H9 (cell line): Measurements from ENCODE around the gene TBC1D4. TPM values are rescaled to one million over a fixed set of nuclear protein-coding genes. Genes with fewer than 3 reads are reported as not detected.

Experiments
- DNase-seq: peaks from one replicate; pipeline ENCODE4 v3.0.0-alpha.2; 2017
- H2AFZ ChIP-seq: one replicate; pipeline ENCODE4 v1.6.1; 2013; ENCODE audit warnings: mild to moderate bottlenecking, low read length, control low read depth, moderate library complexity
- H2AK5ac ChIP-seq: 2 replicates; pipeline ENCODE4 v1.6.1; 2013; ENCODE audit warnings: low read length, control low read depth, mixed read lengths; ENCODE audit not compliant: insufficient read length
- H2BK120ac ChIP-seq: one replicate; pipeline ENCODE4 v1.6.1; 2013; ENCODE audit warnings: low read depth, mild to moderate bottlenecking, low read length, control low read depth, inconsistent platforms; ENCODE audit not compliant: poor library complexity, severe bottlenecking
- H2BK12ac ChIP-seq: 2 replicates; pipeline ENCODE4 v1.6.1; 2013; ENCODE audit warnings: low read length, control low read depth, mixed read lengths, low read depth; ENCODE audit not compliant: insufficient read length
- H2BK15ac ChIP-seq: 2 replicates; pipeline ENCODE4 v1.6.1; 2013; ENCODE audit warnings: low read depth, low read length, control low read depth
- H2BK20ac ChIP-seq: one replicate; pipeline ENCODE4 v1.6.1; 2013; ENCODE audit warnings: low read depth, mild to moderate bottlenecking, low read length, control low read depth, inconsistent platforms; ENCODE audit not compliant: poor library complexity, severe bottlenecking
- H2BK5ac ChIP-seq: 2 replicates; pipeline ENCODE4 v1.6.1; 2013; ENCODE audit warnings: low read length, control low read depth, mixed read lengths; ENCODE audit not compliant: insufficient read length
- H3K14ac ChIP-seq: 2 replicates; pipeline ENCODE4 v1.6.1; 2013; ENCODE audit warnings: low read length, control low read depth; ENCODE audit not compliant: insufficient read depth
- H3K18ac ChIP-seq: 2 replicates; pipeline ENCODE4 v1.6.1; 2013; ENCODE audit warnings: low read depth, mild to moderate bottlenecking, mixed read lengths, low read length, control low read depth; ENCODE audit not compliant: insufficient read length
- H3K23ac ChIP-seq: 2 replicates; pipeline ENCODE4 v1.6.1; 2013; ENCODE audit warnings: low read length, control low read depth, mixed read lengths, low read depth; ENCODE audit not compliant: insufficient read length
- H3K23me2 ChIP-seq: 2 replicates; pipeline ENCODE4 v1.6.1; 2013; ENCODE audit warnings: low read depth, mild to moderate bottlenecking, mixed read lengths, low read length, control low read depth; ENCODE audit not compliant: insufficient read length, poor library complexity, severe bottlenecking
- H3K27ac ChIP-seq: 2 replicates; pipeline ENCODE4 v1.5.1; 2013; ENCODE audit warnings: low read length, control low read depth, mixed read lengths, low read depth; ENCODE audit not compliant: insufficient read length
- H3K27me3 ChIP-seq: 2 replicates; pipeline ENCODE4 v1.6.1; 2013; ENCODE audit warnings: low read length, control low read depth, inconsistent platforms; ENCODE audit not compliant: insufficient read depth
- H3K4ac ChIP-seq: 2 replicates; pipeline ENCODE4 v1.6.1; 2013; ENCODE audit warnings: low read depth, mild to moderate bottlenecking, control low read depth, inconsistent platforms, low read length, moderate library complexity
- H3K4me1 ChIP-seq: 2 replicates; pipeline ENCODE4 v1.6.1; 2013; ENCODE audit warnings: low read length, control low read depth, inconsistent platforms; ENCODE audit not compliant: insufficient read depth
- H3K4me2 ChIP-seq: 2 replicates; pipeline ENCODE4 v1.6.1; 2013; ENCODE audit warnings: low read length, control low read depth, mixed read lengths; ENCODE audit not compliant: insufficient read length, insufficient read depth
- H3K56ac ChIP-seq: 2 replicates; pipeline ENCODE4 v1.6.1; 2013; ENCODE audit warnings: low read depth, mild to moderate bottlenecking, mixed read lengths, low read length, control low read depth; ENCODE audit not compliant: insufficient read length
- H3K79me1 ChIP-seq: 2 replicates; pipeline ENCODE4 v1.6.1; 2013; ENCODE audit warnings: low read depth, mild to moderate bottlenecking, moderate library complexity, low read length, control low read depth, inconsistent platforms; ENCODE audit not compliant: insufficient read depth, poor library complexity, severe bottlenecking
- H3K79me2 ChIP-seq: 2 replicates; pipeline ENCODE4 v1.6.1; 2013; ENCODE audit warnings: low read length, control low read depth, inconsistent platforms; ENCODE audit not compliant: insufficient read depth
- H3K9ac ChIP-seq: 2 replicates; pipeline ENCODE4 v1.6.1; 2013; ENCODE audit warnings: low read length, control low read depth, mixed read lengths; ENCODE audit not compliant: insufficient read length; ENCODE audit errors: extremely low read depth
- H3K9me3 ChIP-seq: one replicate; pipeline ENCODE4 v1.6.1; 2013; ENCODE audit warnings: low read depth, low read length, inconsistent platforms; ENCODE audit not compliant: control insufficient read depth
- H3T11ph ChIP-seq: one replicate; pipeline ENCODE4 v1.6.1; 2013; ENCODE audit warnings: mild to moderate bottlenecking, low read length, control low read depth, inconsistent platforms
- H4K20me1 ChIP-seq: one replicate; pipeline ENCODE4 v1.6.1; 2013; ENCODE audit not compliant: control insufficient read depth, insufficient read length, insufficient read depth
- H4K5ac ChIP-seq: 2 replicates; pipeline ENCODE4 v1.6.1; 2013; ENCODE audit warnings: low read depth, mild to moderate bottlenecking, mixed read lengths, low read length, control low read depth; ENCODE audit not compliant: insufficient read length
- H4K8ac ChIP-seq: replicated peaks from 2 replicates; pipeline ENCODE4 v1.6.1; 2013; ENCODE audit warnings: low read length, control low read depth, mixed read lengths, low read depth; ENCODE audit not compliant: insufficient read length
- H4K91ac ChIP-seq: 2 replicates; pipeline ENCODE4 v1.6.1; 2013; ENCODE audit warnings: low read depth, mild to moderate bottlenecking, moderate library complexity, mixed read lengths, low read length, control low read depth; ENCODE audit not compliant: insufficient read length
- H3K27ac Mint-ChIP-seq, 3 experiments: 2 replicates in 2 of 3; 3 replicates in 1 of 3; pipeline ENCODE4 v1.8.0; 2020 to 2021; ENCODE audit warnings: mixed read lengths in 3 of 3, mild to moderate bottlenecking in 1 of 3, moderate library complexity in 1 of 3
- H3K27me3 Mint-ChIP-seq: 2 replicates; pipeline ENCODE4 v1.8.0; 2021; ENCODE audit warnings: low read depth, mild to moderate bottlenecking, moderate library complexity, mixed read lengths
- H3K36me3 Mint-ChIP-seq, 3 experiments: 2 replicates in 2 of 3; 3 replicates in 1 of 3; pipeline ENCODE4 v1.8.0; 2020 to 2021; ENCODE audit warnings: low read depth in 3 of 3, mixed read lengths in 3 of 3; ENCODE audit not compliant: insufficient read depth in 1 of 3
- H3K4me1 Mint-ChIP-seq, 2 experiments: 2 replicates each; pipeline ENCODE4 v1.8.0; 2020; ENCODE audit warnings: mixed read lengths in 2 of 2
- H3K4me3 Mint-ChIP-seq, 2 experiments: 2 replicates in 1 of 2; 3 replicates in 1 of 2; pipeline ENCODE4 v1.8.0; 2020 to 2021; ENCODE audit warnings: mild to moderate bottlenecking in 2 of 2, mixed read lengths in 2 of 2, moderate library complexity in 1 of 2
- H3K9me3 Mint-ChIP-seq, 2 experiments: 2 replicates in 1 of 2; 3 replicates in 1 of 2; pipeline ENCODE4 v1.8.0; 2020; ENCODE audit warnings: mild to moderate bottlenecking in 2 of 2, mixed read lengths in 2 of 2, moderate library complexity in 1 of 2
- CTCF ChIP-seq: fragments of 200-600 bp; sonication (generic); conservative IDR thresholded peaks from 3 replicates; pipeline ENCODE4 v1.8.0; 2021; ENCODE audit warnings: antibody characterized with exemption, mild to moderate bottlenecking
- WGBS: extraction: QIAGEN DNeasy Blood & Tissue Kit; methylation state at CpG from one replicate; pipeline ENCODE4 v1.1.7; 2013; ENCODE audit warnings: missing lambda C conversion rate, low lambda C conversion rate, mixed read lengths; ENCODE audit not compliant: insufficient read length; ENCODE audit errors: extremely low coverage; 5-methylcytosine and 5-hydroxymethylcytosine counted together
- total RNA-seq: library from RNA; stranded (reverse); gene quantifications from 2 replicates; pipeline ENCODE4 v1.2.1, GENCODE V29; 2021

Gene TBC1D4
- total RNA-seq, 1 experiment from 2014 or later, result 10.5 TPM

GRCh38 chr13:75418186-75418843, 63.7 kb downstream of the TBC1D4 start:
- no peaks in the 10 kb centered on the region for H4K20me1 ChIP-seq
- H3K79me1 ChIP-seq, result peaks cover 8% of the 10 kb centered on the region
- no peak overlapping the region; a peak in 1 of 7 replicates for H3K27ac Mint-ChIP-seq
- no peak overlapping the region for H3K23ac ChIP-seq
- peaks cover 2 to 10% of the 10 kb centered on the region in 2 experiments; a peak in 3 of 4 replicates for H3K4me1 Mint-ChIP-seq
- no peaks in the 10 kb centered on the region for H3K4me1 ChIP-seq
- no peak overlapping the region for H2BK12ac ChIP-seq
- no peaks in the 10 kb centered on the region for H3K9me3 ChIP-seq
- H3K14ac ChIP-seq, result no peak overlapping the region
- H3T11ph ChIP-seq, result no peak overlapping the region
- no peak for DNase-seq
- H3K4me3 Mint-ChIP-seq, result no peak overlapping the region
- H3K27me3 Mint-ChIP-seq, result no peaks in the 10 kb centered on the region
- no peak overlapping the region for H2BK15ac ChIP-seq
- no peak overlapping the region for H2BK20ac ChIP-seq
- H3K23me2 ChIP-seq, result no peaks in the 10 kb centered on the region
- H3K27me3 ChIP-seq, result no peaks in the 10 kb centered on the region
- no peak overlapping the region for H2BK120ac ChIP-seq
- no peak overlapping the region for H2AK5ac ChIP-seq
- H2AFZ ChIP-seq, result no peak overlapping the region
- no peak overlapping the region for H4K91ac ChIP-seq
- no peak overlapping the region for H3K9ac ChIP-seq
- no peak overlapping the region for H3K4me2 ChIP-seq
- H4K5ac ChIP-seq, result no peak overlapping the region
- no peak overlapping the region for H3K56ac ChIP-seq
- no peak overlapping the region for H2BK5ac ChIP-seq
- no peak for TF ChIP-seq CTCF
- H3K36me3 Mint-ChIP-seq, result no peaks in the 10 kb centered on the region
- WGBS, result no CpG with 5 or more reads among the region's 3 CpGs
- no peak overlapping the region for H3K18ac ChIP-seq
- H3K27ac ChIP-seq, result no peak overlapping the region
- H4K8ac ChIP-seq, result no peak overlapping the region
- H3K4ac ChIP-seq, result no peak overlapping the region
- H3K79me2 ChIP-seq, result no peaks in the 10 kb centered on the region
- H3K9me3 Mint-ChIP-seq, result no peaks in the 10 kb centered on the region
